Measurements from ENCODE around the gene ROBO1.

The ROBO1 gene

DNA sequence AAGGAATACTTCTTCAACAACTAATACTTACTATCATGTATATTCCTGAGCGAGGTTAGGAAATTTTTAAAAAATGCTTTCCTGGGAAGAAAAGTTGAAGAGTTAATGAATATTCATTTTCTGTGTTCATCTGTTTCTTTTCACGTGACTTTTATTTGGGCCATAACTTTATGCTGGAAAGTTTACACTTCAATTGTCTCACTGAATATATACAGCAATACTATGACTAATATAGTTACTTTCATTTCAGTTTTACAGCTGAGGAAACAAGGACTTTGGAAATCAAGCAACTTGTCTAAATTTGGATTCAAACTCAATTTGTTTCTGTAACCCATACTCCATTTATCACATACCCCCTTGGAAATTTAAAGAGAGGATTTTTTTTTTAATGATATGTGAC lies 894.2 kb downstream of the ROBO1 start:
- no peak for DNase-seq (ENCODE audit: low read depth, low spot score)
- TF ChIP-seq POLR2AphosphoS5 (IDR thresholded peaks at IDR 0.05; ENCODE audit: borderline replicate concordance, low read depth, low read length), result no peak
- TF ChIP-seq EZH2 (IDR thresholded peaks at IDR 0.05), result no peak
- TF ChIP-seq FOXP2 (optimal IDR thresholded peaks at IDR 0.05; ENCODE audit: control extremely low read depth, extremely low read length, insufficient read depth), result no peak
- H3K36me3 ChIP-seq (ENCODE audit: insufficient read depth, low read length), result no peaks in the 10 kb centered on the region

DNA sequence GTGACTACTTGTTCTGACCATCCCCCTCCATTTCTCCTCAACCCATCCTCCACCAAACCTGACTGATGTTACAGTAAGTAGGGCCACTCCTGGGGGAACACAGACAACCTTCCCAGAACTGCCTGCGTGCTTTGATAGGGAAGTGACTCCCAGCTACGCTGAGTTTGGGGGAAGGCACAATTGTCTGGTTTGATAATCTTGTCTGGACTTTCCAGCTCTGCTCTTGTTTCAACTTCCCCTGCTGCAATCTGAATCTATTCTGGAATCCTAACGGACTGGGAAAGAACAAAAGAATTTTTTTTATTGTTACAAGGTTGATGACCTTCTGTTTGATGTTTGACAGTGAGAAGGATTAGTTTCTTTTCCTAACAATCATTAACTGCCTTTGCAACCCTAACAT lies 895.6 kb downstream of the ROBO1 start:
- no peak for DNase-seq (ENCODE audit: low read depth, low spot score)
- no peaks in the 10 kb centered on the region for H3K9me3 ChIP-seq (ENCODE audit: low read depth, low read length)
- TF ChIP-seq EZH2 (IDR thresholded peaks at IDR 0.05) (no peak), POLR2AphosphoS5 (IDR thresholded peaks at IDR 0.05; ENCODE audit: borderline replicate concordance, low read depth, low read length) (no peak), FOXP2 (optimal IDR thresholded peaks at IDR 0.05; ENCODE audit: control extremely low read depth, extremely low read length, insufficient read depth) (no peak)
- no peak overlapping the region for H3K9ac ChIP-seq (ENCODE audit: insufficient read length)
- H3K4me3 ChIP-seq, result no peak overlapping the region
- no peak overlapping the region for H3K27ac ChIP-seq
- H3K36me3 ChIP-seq (ENCODE audit: insufficient read depth, low read length), result no peaks in the 10 kb centered on the region

More for the DNA sequence above, 894.2 kb downstream of the ROBO1 start:
- no peak overlapping the region for H3K27ac ChIP-seq
- H3K4me3 ChIP-seq, result peak overlapping the region; percentile 40; the same call in 1 of the 2 replicates
- no peak overlapping the region for H3K9ac ChIP-seq (ENCODE audit: insufficient read length)
- H3K9me3 ChIP-seq (ENCODE audit: low read depth, low read length), result no peaks in the 10 kb centered on the region

DNA sequence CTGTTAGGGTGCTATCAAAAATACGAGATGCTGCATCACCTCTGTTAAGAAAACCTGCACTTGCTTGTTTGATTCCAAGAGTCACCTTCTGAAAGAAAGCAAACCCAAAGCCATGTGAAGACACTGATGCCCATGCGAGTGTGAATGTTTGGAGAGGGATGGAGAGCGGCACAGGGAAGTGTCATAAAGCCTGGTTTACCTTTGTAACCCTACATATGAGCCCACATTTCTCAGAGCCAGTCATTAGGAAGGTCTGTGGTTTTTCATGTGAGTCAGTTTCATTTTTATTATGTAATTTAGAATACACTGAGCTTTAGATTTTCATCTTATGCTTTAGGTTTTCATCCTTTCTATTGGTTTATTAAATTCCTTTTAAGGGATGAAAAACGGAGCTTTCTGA lies 896.8 kb downstream of the ROBO1 start:
- Histone ChIP-seq H3K9me3 (ENCODE audit: low read depth, low read length) (no peaks in the 10 kb centered on the region), H3K27ac (no peak overlapping the region), H3K9ac (ENCODE audit: insufficient read length) (no peak overlapping the region), H3K36me3 (ENCODE audit: insufficient read depth, low read length) (no peaks in the 10 kb centered on the region), H3K4me3 (no peak overlapping the region)
- TF ChIP-seq FOXP2 (optimal IDR thresholded peaks at IDR 0.05; ENCODE audit: control extremely low read depth, extremely low read length, insufficient read depth) (no peak), EZH2 (IDR thresholded peaks at IDR 0.05) (no peak)
- DNase-seq (ENCODE audit: low read depth, low spot score), result no peak

DNA sequence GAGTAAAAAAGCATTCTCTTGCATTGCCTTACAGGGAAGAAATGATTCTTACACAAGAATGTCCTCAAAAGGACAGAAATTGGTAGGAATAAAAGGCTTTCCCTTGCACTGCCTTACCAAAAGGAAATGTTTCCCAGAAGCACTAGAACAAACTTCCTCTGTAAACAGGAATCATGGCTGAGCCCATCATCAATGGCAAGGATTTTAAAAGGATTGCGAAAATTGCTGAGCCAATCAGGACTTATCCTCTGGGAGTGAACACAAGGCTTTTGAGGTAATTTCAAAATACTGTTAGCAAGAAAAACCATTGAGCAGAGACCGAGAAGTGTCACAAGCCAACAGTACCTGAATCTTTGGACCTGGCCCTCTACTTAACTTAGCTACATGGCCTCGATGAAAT lies 897.3 kb downstream of the ROBO1 start:
- TF ChIP-seq POLR2AphosphoS5 (IDR thresholded peaks at IDR 0.05; ENCODE audit: borderline replicate concordance, low read depth, low read length) (no peak), FOXP2 (optimal IDR thresholded peaks at IDR 0.05; ENCODE audit: control extremely low read depth, extremely low read length, insufficient read depth) (no peak), EZH2 (IDR thresholded peaks at IDR 0.05) (no peak)
- no peak for DNase-seq (ENCODE audit: low read depth, low spot score)
- H3K27ac ChIP-seq, result no peak overlapping the region

DNA sequence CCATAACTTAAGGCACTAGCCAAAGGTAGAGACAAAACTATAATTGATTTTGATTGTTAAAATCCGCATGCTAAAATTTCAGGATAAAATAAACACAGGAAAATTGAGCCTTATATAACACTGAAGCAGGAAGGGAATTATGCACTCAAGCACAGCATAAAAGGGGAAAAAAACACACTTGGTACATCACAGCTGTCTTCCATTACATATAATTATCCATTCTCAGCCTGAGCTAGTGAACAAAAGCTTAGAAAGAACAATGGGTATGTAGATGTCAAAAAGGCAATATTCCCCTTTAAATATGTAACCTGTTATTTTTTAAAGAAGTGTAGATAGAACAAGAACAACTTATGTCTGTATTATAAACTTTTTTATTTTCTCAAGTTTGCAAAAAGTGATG lies 899.2 kb downstream of the ROBO1 start:
- no peaks in the 10 kb centered on the region for H3K36me3 ChIP-seq (ENCODE audit: insufficient read depth, low read length)
- H3K4me3 ChIP-seq, result no peak overlapping the region
- no peak overlapping the region; the same call in 1 of the 2 replicates for H3K27ac ChIP-seq
- no peaks in the 10 kb centered on the region for H3K9me3 ChIP-seq (ENCODE audit: low read depth, low read length)
- H3K9ac ChIP-seq (ENCODE audit: insufficient read length), result no peak overlapping the region
- no peak for DNase-seq (ENCODE audit: low read depth, low spot score)
- TF ChIP-seq FOXP2 (optimal IDR thresholded peaks at IDR 0.05; ENCODE audit: control extremely low read depth, extremely low read length, insufficient read depth) (no peak), EZH2 (IDR thresholded peaks at IDR 0.05) (no peak), POLR2AphosphoS5 (IDR thresholded peaks at IDR 0.05; ENCODE audit: borderline replicate concordance, low read depth, low read length) (no peak)

More for the DNA sequence above, 897.3 kb downstream of the ROBO1 start:
- Histone ChIP-seq H3K9ac (ENCODE audit: insufficient read length) (no peak overlapping the region), H3K9me3 (ENCODE audit: low read depth, low read length) (no peaks in the 10 kb centered on the region), H3K4me3 (no peak overlapping the region), H3K36me3 (ENCODE audit: insufficient read depth, low read length) (no peaks in the 10 kb centered on the region)

DNA sequence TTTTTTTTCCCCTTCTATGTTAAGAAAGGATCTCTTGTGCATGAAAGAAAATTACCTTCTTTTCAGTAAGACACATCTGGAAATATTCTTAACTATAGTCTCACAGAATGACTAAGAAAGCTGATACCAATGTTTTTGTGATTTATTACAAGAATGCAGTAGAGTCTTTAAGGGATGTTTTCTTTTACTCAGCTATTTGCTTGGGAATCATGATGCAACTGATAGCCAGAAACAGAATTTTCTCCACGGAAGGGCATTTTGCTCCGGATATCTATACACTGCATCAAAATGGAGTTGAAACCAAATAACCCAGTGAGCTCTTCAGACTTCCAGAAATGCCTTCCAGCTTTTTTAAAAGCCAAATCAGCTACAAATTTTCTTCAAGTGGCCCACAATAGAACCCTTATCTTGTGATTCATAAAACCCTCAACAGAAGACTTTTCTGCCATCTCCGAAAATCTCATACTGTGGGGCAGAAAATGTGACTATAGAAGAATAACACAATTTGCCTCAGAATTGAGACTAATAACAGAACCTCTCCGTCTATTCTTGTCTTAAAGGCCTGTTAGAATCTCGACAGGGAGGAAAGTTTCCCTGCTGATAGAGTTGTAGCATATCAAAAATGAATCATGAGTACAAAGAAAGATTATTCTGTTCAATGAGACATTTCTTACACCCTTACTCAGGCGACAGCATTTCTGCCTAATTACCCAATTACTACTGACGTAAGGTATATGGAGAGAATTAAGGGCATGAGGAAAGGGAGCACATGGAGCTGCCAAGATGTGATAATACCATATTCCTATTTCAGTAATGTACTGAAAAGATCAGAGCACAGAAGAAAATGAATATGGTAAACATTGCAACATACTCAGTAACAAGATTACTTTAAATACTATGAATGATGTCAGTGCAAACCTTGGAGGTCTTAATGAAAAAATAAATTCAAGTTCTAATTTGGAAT lies 900.1 kb downstream of the ROBO1 start:
- Histone ChIP-seq H3K4me3 (peak overlapping the region; percentile 47), H3K9ac (ENCODE audit: insufficient read length) (peak overlapping the region; percentile 32), H3K27ac (peak overlapping the region; percentile 81), H3K9me3 (ENCODE audit: low read depth, low read length) (no peaks in the 10 kb centered on the region), H3K36me3 (ENCODE audit: insufficient read depth, low read length) (no peaks in the 10 kb centered on the region)
- DNase-seq (ENCODE audit: low read depth, low spot score), result no peak
- TF ChIP-seq POLR2AphosphoS5 (IDR thresholded peaks at IDR 0.05; ENCODE audit: borderline replicate concordance, low read depth, low read length) (no peak), FOXP2 (optimal IDR thresholded peaks at IDR 0.05; ENCODE audit: control extremely low read depth, extremely low read length, insufficient read depth) (no peak), EZH2 (IDR thresholded peaks at IDR 0.05) (no peak)

DNA sequence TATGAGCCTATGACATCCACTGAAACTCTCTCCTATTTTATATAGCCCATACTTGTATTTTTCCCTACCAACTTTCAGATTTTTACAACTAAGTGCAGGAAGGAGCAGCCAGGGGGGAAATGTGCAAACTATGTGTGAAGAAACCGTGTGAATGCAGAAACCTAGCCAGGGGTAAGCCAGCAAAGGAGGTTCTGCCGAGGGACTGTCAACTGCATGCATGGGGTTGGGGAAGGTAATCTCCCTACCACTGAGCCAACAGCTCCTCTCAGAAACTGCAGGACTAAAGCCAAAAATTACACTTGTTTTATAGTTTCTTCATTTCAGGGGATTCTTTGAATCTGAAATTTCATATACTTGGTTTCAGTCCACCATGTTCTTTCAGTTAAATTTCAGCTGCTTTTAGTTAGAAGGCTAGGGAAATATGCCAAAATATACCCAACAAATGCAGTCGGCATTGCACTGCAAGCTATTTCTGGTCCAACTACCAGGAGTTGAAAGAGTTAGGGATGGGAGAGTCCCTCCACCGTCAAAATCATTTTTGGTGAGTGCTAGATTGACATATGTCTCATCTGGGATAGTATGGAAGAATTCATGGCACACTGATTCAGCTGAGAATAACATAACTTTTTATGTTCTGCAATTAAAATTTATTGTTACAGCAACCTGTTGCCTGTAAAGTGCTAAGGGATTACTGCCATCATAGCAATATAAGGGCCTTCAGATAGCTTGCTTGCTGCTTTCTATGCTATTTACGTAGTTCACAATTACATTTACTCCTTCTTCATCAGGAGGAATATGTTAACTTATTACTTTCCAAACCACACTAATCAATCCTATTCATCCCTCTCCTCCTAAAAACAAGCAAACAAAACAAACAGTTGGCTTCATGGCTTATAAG lies 904.2 kb downstream of the ROBO1 start:
- Histone ChIP-seq H3K36me3 (ENCODE audit: insufficient read depth, low read length) (no peaks in the 10 kb centered on the region), H3K4me3 (no peak overlapping the region), H3K9ac (ENCODE audit: insufficient read length) (no peak overlapping the region), H3K27ac (no peak overlapping the region), H3K9me3 (ENCODE audit: low read depth, low read length) (no peaks in the 10 kb centered on the region)
- no peak for DNase-seq (ENCODE audit: low read depth, low spot score)
- TF ChIP-seq EZH2 (IDR thresholded peaks at IDR 0.05) (no peak), FOXP2 (optimal IDR thresholded peaks at IDR 0.05; ENCODE audit: control extremely low read depth, extremely low read length, insufficient read depth) (no peak), POLR2AphosphoS5 (IDR thresholded peaks at IDR 0.05; ENCODE audit: borderline replicate concordance, low read depth, low read length) (no peak)

DNA sequence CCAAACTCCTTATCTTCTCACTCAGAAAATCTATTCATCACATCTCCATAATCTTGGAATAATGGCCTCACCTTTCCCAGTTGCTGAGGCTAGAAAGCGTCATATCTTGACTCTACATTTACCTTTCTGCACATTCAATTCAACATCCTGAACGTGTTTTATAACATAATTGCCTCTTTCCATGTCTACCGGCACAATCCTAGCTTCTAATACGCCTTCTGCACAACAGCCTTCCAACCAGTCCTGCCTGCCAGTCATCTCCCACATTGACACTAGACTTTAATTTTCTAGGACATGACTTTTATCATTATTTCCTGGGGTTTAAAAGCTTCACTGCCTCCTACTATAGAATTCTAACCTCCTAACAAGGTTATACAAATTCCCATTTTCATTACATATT lies 906.6 kb downstream of the ROBO1 start:
- H3K27ac ChIP-seq, result no peak overlapping the region
- H3K9ac ChIP-seq (ENCODE audit: insufficient read length), result no peak overlapping the region
- H3K9me3 ChIP-seq (ENCODE audit: low read depth, low read length), result no peaks in the 10 kb centered on the region
- TF ChIP-seq POLR2AphosphoS5 (IDR thresholded peaks at IDR 0.05; ENCODE audit: borderline replicate concordance, low read depth, low read length), result no peak
- no peak for TF ChIP-seq EZH2 (IDR thresholded peaks at IDR 0.05)
- no peak for TF ChIP-seq FOXP2 (optimal IDR thresholded peaks at IDR 0.05; ENCODE audit: control extremely low read depth, extremely low read length, insufficient read depth)
- DNase-seq (ENCODE audit: low read depth, low spot score), result no peak
- no peak overlapping the region for H3K4me3 ChIP-seq
- no peaks in the 10 kb centered on the region for H3K36me3 ChIP-seq (ENCODE audit: insufficient read depth, low read length)

All from SK-N-MC (cell line).